Measurements from ENCODE around the gene CRHR1.

Gene CRHR1

DNA sequence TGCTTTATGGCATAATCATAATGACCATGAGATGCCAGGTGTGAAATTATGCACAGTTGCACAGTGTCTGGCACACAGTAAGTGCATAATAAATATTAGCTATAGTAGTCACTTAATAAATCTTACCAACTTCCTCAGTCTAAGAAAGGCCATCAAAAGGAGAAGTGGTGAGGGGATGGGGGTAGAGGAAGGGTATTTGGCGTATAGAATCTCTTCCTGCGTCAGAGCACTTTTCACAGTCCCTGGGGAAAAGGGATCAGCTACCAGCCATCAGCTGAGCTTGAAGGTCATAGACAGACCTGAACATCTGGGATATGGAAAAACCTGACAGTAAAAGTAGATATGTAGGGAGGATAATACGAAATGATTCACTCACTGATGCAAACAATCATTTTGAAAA lies 5.8 kb downstream of the CRHR1 start:
- no peak for DNase-seq (ENCODE audit: low spot score)

DNA sequence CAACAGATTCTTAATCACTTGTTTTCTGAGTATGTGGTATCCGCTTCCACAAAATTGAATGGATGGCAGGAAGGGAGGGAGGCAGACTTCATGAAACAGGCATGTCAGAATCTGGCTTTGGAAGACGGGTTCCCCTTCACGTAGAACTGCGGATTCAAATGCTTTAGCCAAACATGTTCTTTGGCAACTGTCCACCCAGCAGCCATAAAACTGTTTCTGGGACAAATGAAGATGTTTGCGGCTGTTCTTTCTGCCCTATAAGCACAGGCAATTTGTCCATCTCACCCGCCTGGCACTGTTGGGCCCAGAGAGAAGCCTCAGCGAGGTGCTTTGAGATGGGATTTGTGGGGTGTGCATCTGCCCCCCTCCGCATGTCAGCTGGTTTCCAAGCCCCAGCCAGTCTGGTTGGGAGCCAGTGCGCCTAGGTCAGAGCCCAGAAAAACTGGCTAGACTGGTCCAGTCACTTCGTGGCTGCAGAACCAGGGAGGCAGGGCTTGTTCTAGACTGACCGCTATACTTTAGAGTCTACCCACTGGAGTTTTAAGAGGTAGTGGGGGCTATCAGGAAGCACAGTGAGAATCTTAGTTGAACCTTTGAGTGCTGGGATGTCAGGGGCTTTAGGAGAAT lies 6.3 kb downstream of the CRHR1 start:
- no peak for DNase-seq (ENCODE audit: low spot score)

DNA sequence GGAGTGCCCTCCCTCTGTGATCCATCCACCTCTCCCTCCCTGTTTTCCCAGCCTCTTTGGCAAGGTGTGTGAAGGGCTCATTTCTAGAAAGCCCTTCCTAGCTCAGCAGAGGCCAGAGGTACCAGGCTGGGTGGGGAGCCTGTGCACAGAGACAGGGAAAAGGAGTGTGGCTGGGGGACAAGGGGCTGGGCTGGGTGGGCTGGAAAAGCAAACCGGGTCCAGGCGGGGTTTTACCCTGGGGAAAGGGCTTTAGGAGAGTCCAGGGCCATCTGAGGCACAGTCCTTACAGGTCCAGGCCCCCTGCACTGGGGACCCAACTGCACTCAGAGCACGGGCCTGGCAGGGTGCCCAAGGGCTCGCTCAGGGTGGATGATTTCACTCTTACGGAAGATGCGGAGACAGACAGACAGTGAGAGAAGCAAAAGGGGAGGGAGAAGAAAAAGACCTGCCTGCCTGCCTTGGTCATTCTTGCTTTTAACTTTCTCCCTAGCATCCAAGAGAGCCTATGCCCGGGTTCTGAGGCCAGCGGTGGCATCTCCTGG lies 7.0 kb downstream of the CRHR1 start:
- no peak for DNase-seq (ENCODE audit: low spot score)

DNA sequence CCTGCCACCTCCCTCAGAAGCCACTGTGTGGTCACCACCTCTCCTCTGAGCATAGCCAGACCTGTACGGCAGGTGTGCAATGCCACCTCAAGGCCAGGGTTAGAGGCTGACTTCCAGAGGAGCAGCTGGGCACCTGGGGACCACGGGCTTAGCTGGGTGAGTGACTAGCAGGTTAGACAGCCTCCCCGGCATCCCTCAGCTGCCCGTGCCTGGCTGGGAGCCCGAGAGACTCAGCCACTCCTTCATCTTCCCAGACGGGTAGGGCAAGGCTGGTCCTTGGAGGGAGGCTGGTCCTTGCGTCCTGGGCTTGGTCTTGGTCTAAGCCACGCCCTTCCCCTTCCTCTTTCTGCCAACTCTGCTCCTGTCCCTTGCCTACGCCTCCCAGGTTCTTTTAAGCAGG lies 7.8 kb downstream of the CRHR1 start:
- no peak for DNase-seq (ENCODE audit: low spot score)

DNA sequence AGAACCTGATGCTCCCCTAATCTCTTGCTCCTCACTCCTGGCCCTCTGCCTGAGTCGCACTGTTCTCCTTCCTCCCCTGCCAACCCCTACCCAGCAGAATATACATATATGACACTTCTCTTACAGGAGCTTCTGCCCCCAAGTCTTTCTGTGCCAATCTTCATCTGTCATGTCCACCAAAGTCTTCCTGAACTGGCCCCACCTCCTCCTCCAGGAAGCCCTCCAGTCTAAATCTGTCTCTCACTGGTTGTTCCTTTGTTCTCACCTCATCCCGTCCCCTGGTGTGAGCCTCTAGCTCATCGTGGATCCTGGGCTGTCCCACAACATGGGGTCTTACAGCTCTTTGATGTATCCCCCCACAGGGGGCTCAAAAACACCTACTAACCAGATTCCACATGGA lies 8.3 kb downstream of the CRHR1 start:
- DNase-seq (ENCODE audit: low spot score), result no peak

DNA sequence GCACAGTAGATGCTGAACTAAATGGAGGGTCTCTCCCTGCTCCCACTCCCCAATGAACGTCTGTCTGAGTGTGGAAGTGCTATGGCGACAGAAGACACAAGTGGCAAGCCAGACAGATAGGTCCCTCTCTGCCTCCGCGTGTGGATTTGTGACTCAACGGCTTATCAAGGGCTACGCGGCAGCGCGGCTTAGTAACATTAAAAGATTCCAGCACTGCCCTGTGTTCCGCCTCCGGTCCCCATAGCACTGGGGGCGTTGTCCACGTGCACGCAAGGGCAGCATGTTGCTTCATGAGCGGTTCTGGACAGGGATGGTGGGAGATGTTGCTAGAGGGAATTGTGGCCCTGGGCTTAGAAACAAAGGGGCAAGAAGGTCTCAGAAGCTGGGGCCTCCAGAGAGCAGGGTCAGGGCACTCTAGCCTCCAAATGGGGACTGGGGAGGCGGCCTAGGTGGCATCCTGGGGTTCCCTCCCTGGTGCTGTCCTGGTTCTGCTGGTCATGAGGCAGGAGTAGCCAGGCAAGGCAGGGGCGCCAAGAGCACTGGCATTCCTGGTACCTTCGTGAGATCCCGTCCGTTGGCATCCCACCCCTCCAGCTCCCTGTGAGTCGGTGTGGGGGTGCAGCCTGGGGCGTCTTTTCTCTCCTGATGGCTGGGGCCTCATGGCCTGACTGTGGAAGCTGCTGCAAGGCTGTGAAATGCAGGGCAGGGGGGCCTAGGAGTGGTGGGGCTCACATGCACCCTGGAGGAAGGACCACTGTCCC lies 9.1 kb downstream of the CRHR1 start:
- DNase-seq (ENCODE audit: low spot score), result no peak

GRCh38 chr17:45793999-45794540 lies 9.9 kb downstream of the CRHR1 start:
- no peak for DNase-seq (ENCODE audit: low spot score)

DNA sequence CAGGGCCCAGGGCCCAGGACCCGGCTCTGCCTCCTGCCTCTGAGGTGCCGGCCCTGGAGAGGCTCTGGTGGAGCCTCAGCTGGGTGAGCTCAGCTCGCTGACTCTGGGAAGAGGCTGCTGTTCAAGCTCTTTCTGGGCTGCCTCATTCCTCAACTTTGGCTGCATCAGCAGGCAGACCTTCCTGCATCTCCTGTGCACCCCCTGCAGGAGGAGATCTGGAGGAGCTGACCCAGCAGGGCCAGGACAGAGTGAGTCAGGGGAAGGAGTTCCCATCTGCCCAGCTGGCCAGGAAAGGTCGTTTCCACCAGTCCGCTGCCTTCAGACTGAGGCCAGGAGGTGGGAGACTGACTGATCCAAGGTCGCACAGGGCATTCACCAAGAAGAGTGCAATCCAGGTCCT lies 10.7 kb downstream of the CRHR1 start:
- no peak for DNase-seq (ENCODE audit: low spot score)

GRCh38 chr17:45800816-45801215 lies 16.7 kb downstream of the CRHR1 start:
- no peak for DNase-seq (ENCODE audit: low spot score)

- no peak for DNase-seq (ENCODE audit: low spot score)
Measured at GRCh38 chr17:45801421-45801820, 17.3 kb downstream of the CRHR1 start.

- no peak for DNase-seq (ENCODE audit: low spot score)
Measured at GRCh38 chr17:45808845-45809244, 24.7 kb downstream of the CRHR1 start.

- no peak for DNase-seq (ENCODE audit: low spot score)
Measured at GRCh38 chr17:45809499-45809898, 25.4 kb downstream of the CRHR1 start.

DNA sequence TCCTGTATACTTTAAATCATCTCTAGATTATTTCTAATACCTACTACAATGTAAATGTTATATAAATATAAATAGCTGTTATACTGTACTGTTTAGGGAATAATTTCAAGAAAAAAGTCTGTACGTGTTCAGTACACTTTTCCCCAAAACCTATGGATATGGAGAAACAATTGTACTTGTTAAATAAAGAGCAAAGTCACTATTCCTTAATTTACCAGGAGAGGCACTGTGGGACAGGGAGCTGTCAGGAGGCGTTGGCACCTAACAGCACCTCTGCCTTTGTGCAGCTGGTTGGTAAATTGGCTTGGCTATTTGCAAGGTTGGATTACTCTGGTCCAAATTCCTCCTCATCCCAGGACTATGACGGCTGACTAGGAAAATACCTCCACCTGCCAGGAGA lies 28.0 kb downstream of the CRHR1 start:
- no peak for DNase-seq (ENCODE audit: low spot score)

DNA sequence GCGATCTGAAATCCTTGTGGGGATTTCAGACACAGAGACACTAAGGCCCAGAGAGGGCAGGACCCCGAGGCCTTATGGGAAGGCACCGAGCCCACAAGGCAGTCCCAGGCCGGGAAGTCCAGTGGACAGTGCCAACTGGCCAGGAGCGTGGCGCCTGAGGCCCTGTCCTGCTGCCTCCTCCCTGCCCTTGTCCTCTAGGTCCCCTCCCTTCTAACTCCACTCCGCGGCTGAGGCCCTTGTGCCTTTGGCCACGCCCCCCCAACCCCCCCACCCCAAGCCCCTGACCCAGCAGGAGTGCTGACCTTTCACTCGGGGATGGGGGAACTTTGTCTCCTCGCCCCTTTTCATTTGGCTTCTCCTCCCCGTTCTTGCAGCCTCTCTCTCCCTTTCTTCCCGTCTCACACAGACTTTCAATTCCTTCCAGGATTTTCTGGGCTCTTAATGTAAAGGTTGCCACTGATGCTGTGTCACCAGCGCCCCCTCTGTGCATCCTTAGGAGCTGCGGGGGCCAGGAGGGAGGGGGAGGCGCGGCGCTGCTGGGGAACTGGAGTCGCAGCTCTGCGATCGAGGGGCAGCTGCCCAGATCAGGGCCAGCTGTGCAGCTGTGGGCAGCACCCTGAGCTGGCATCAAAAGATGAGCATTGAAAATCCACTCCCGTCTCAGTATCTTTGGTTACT lies 29.1 kb downstream of the CRHR1 start:
- DNase-seq (ENCODE audit: low spot score), result no peak

DNA sequence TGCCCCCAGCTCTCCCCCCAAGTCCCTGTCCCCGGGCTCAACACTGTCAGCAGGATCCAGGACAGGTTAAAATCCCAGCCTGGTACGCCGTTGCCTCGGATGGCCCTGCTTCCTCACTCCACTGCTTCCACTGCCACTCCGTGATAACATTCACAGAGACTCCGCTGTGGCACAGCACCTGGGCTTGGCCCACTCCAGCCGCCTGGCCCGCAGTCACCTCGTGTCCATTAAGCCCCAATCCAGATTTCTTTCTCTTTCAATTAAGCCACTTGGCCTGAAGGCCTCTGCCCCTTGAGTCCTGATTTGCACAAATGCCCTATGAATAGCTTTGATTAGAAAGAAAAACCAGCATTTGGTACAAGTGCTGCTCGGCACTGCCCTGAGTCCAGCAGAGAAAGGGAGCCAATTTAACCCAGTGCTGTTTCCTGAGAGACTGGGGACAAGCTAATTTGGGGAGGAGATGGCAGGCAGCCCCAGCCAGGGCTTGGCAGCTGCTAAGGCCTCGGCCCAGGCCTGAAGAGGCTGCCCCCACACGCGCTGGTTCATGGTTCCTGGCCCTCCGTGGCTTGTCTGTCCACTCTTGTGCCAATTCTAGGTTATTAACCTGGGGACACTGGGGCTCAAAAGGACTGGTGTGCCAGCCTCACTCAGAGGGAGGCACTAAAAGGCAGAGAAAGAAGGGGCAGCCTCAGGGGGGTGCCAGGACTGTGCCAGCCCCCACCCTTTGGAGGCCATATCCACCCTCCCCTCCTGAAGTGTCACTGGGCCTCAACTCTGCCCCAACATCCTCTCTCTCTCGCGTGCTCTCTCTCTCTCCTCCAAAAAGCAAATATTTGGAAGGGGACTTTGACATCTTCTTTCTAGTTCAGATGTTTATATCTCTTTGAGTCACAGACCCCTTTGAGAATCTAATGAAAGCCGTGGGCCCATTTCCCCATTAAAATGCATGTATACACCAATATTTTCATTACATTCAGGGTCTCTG lies 30.8 kb downstream of the CRHR1 start:
- no peak for DNase-seq (ENCODE audit: low spot score)

- DNase-seq (ENCODE audit: low spot score), result no peak
Measured at GRCh38 chr17:45815752-45816151, 31.6 kb downstream of the CRHR1 start.

- no peak for DNase-seq (ENCODE audit: low spot score)
Measured at GRCh38 chr17:45818041-45818440, 33.9 kb downstream of the CRHR1 start.

GRCh38 chr17:45818699-45819098 lies 34.6 kb downstream of the CRHR1 start:
- no peak for DNase-seq (ENCODE audit: low spot score)

DNA sequence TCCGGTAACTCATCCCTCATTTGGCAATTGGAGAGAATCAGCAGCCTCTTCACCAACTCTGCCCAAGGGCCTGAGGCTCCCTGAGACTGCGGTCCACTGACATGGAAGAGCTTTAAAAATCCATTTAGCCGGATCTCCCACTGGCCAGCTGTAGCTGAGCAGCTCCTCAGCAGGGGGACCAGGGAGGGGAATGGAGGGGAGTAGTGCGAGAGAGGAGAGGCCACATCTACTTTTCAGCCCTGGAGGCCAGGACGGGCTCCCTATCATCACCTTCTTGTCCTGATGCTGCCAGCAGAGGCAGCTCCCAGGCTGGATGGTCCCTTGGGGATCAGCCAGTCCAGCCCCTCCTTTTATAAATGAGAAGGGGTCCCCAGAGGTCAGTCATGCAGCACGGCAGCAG lies 35.5 kb downstream of the CRHR1 start:
- no peak for DNase-seq (ENCODE audit: low spot score)

DNA sequence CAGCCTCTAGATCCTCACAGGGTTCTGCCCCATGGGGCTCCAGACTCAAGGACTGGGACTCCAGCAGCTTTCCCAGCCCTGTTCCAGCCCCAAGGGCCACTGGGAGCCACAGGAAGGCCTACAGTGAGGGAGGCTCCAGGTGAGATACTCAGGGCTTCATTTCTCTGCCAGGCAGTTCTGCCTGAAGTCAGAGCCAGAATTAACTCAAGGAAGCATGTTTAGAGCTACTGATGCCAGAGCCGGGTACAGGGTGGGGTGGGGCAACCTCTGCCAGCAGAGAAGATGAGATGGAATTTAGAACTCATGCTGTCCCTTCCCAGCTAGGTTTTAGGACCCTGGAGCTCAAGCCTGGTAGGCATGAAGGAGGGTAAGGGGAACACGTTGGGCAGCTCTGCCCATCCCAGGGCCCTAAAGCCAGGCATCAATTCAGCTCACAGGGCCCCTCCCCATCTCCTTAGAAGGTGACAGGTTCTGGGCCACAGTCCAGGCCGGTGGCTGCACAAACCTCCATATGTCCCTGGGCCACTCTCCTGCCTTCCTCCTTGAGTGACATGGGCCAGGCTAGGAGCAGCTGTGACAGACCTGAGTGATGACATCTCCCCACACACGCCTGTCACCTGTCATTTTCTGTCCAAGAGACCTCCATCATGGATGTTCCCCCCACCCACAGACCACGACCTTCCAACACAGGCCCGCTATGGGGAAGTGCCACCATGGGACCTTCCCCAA lies 36.1 kb downstream of the CRHR1 start:
- DNase-seq (ENCODE audit: low spot score), result no peak

DNA sequence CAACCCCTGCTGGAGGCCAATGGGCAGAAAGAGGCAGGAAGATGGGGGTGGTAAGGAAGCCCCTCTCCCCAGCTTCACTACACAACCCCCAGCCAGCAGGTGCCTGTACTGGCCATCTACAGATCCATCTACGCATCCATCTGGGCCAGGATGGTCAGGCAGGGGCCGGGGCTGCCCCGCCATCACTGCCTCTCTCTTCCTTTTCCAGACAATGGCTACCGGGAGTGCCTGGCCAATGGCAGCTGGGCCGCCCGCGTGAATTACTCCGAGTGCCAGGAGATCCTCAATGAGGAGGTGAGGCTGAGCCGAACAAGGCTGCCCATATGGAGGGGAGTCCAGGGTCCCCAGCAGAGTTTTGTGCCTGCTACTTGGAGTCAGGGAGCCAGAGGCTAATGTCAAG lies 37.0 kb downstream of the CRHR1 start:
- no peak for DNase-seq (ENCODE audit: low spot score)
